Sigmoid colon (tissue), 4 donors: ENCODE results near the gene IGSF9B.

Source experiments
- EP300 ChIP-seq, 4 donors: sonication (generic); formaldehyde crosslinking; IDR thresholded peaks; one replicate each; pipeline ENCODE4 v1.6.1; 2017; ENCODE audit warnings: antibody characterized with exemption in 4 of 4
- TF ChIP-seq, protein P1 (sequence below), 4 experiments: fragments of 450-650 bp in 3 of 4; fragments of 200-600 bp in 1 of 4; IDR thresholded peaks; one replicate each; pipeline ENCODE4 v1.5.1; 2016 to 2019; ENCODE audit warnings: antibody characterized with exemption in 4 of 4, mild to moderate bottlenecking in 3 of 4, moderate library complexity in 2 of 4

DNA sequence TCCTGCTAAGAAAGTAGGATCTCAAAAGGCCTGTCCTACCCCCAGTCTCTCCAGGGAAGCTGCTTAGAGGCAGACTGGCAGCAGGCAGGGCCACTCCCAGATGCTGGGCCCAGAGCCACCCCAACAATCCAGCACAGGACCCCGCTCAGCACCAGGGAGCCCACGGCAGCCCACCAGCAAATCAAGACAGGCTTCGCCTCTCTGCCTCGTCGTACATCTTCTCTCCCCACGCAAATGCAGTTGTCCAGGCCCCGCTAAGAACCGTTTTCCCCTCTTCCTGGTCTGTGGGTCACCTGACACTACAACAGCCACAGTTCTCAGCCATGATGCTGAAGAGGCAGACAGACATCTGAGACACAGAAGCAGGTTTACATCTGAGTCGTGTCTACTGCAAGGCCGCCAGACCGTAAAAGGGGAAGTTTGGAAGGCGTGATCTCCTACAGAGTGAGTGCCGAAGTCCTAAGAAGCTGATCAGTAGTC, 51.1 kb downstream of the IGSF9B start:
- no peak for TF ChIP-seq EP300 (IDR thresholded peaks at IDR 0.05)
- TF ChIP-seq, protein P1, sequence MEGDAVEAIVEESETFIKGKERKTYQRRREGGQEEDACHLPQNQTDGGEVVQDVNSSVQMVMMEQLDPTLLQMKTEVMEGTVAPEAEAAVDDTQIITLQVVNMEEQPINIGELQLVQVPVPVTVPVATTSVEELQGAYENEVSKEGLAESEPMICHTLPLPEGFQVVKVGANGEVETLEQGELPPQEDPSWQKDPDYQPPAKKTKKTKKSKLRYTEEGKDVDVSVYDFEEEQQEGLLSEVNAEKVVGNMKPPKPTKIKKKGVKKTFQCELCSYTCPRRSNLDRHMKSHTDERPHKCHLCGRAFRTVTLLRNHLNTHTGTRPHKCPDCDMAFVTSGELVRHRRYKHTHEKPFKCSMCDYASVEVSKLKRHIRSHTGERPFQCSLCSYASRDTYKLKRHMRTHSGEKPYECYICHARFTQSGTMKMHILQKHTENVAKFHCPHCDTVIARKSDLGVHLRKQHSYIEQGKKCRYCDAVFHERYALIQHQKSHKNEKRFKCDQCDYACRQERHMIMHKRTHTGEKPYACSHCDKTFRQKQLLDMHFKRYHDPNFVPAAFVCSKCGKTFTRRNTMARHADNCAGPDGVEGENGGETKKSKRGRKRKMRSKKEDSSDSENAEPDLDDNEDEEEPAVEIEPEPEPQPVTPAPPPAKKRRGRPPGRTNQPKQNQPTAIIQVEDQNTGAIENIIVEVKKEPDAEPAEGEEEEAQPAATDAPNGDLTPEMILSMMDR (IDR thresholded peaks at IDR 0.05), result no peak
